Spleen (tissue), 11 donors: ENCODE data around the gene OXCT2. TPM values are rescaled to one million over a fixed set of nuclear protein-coding genes. Genes with fewer than 3 reads are reported as not detected.
"Not testable (repeated sequence)": the region's sequence is repeated elsewhere in the genome, so short reads cannot be mapped to it uniquely, and the experiment has no call there.

ENCODE experiments used
- DNase-seq: peaks from one replicate; pipeline ENCODE4 v3.0.0-alpha.2; 2020
- H3K27ac ChIP-seq, 8 donors: fragments of 200-600 bp; sonication (generic) in 7 of 8; 1 replicate in 4 of 8; 2 replicates in 4 of 8; pipeline versions ENCODE4 v1.5.0 to v1.8.0; 2016 to 2021; ENCODE audit warnings: inconsistent platforms in 4 of 8, mild to moderate bottlenecking in 4 of 8, moderate library complexity in 1 of 8
- H3K27me3 ChIP-seq, 7 donors: fragments of 200-600 bp; sonication (generic) in 6 of 7; replicated peaks in 1 of 7; 1 replicate in 4 of 7; 2 replicates in 3 of 7; pipeline versions ENCODE4 v1.5.0 to v1.8.0; 2016 to 2021; ENCODE audit warnings: inconsistent platforms in 3 of 7, mild to moderate bottlenecking in 1 of 7
- H3K36me3 ChIP-seq, 6 donors: fragments of 200-600 bp; sonication (generic) in 5 of 6; 1 replicate in 4 of 6; 2 replicates in 2 of 6; pipeline versions ENCODE4 v1.5.0 to v1.8.0; 2016 to 2021; ENCODE audit warnings: inconsistent platforms in 2 of 6
- H3K4me1 ChIP-seq, 6 donors: fragments of 200-600 bp; sonication (generic) in 5 of 6; 1 replicate in 3 of 6; 2 replicates in 3 of 6; pipeline versions ENCODE4 v1.5.0 to v1.8.0; 2016 to 2021; ENCODE audit warnings: inconsistent platforms in 3 of 6
- H3K4me3 ChIP-seq, 8 donors: fragments of 200-600 bp; sonication (generic) in 7 of 8; 1 replicate in 4 of 8; 2 replicates in 4 of 8; pipeline versions ENCODE4 v1.5.0 to v1.8.0; 2016 to 2021; ENCODE audit warnings: inconsistent platforms in 4 of 8, mild to moderate bottlenecking in 4 of 8, moderate library complexity in 2 of 8
- H3K9me3 ChIP-seq, 8 donors: fragments of 200-600 bp; sonication (generic) in 7 of 8; 1 replicate in 4 of 8; 2 replicates in 4 of 8; pipeline versions ENCODE4 v1.5.0 to v1.8.0; 2016 to 2021; ENCODE audit warnings: inconsistent platforms in 4 of 8
- CTCF ChIP-seq, 11 experiments: fragments of 200-600 bp in 7 of 11; fragments of 450-650 bp in 4 of 11; sonication (generic) in 4 of 11; IDR thresholded peaks in 8 of 11; conservative IDR thresholded peaks in 3 of 11; 1 replicate in 7 of 11; 2 replicates in 4 of 11; pipeline versions ENCODE4 v1.4.0 to v1.8.0; 2016 to 2021; ENCODE audit warnings: antibody characterized with exemption in 11 of 11, inconsistent platforms in 4 of 11, mild to moderate bottlenecking in 1 of 11
- POLR2A ChIP-seq, 3 donors: fragments of 450-650 bp; IDR thresholded peaks; one replicate each; pipeline ENCODE4 v1.5.1; 2017; ENCODE audit warnings: antibody characterized with exemption in 3 of 3, mild to moderate bottlenecking in 1 of 3
- POLR2AphosphoS5 ChIP-seq, 3 donors: sonication (generic); formaldehyde crosslinking; IDR thresholded peaks; one replicate each; pipeline ENCODE4 v1.5.1; 2017; ENCODE audit warnings: antibody characterized with exemption in 3 of 3
- WGBS, 5 donors: extraction: QIAGEN DNeasy Blood & Tissue Kit in 3 of 5; methylation state at CpG; one replicate each; pipeline versions ENCODE4 v1.1.5 to v1.1.7; 2013 to 2018; 5-methylcytosine and 5-hydroxymethylcytosine counted together
- intact Hi-C: fragments of 100-400 bp; cut with DNase I; formaldehyde crosslinking; loops from one replicate; pipeline ENCODE4 v1.15.0; 2023; ENCODE audit warnings: low total_unique reads
- polyA plus RNA-seq, 3 donors: library from polyadenylated mRNA; stranded (reverse); fragments of 200-250 nt; gene quantifications; one replicate each; pipeline ENCODE4 v1.2.1, GENCODE V29; 2013
- total RNA-seq, 7 donors: library from RNA; depleted of rRNA in 3 of 7; stranded (reverse); fragments of >200 nt in 3 of 7; fragmentation: NEBNext Ultra II Directional in 4 of 7; extraction: Animal tissue kit (Norgen Biotek cat#: 25700) in 4 of 7; gene quantifications; one replicate each; pipeline versions ENCODE4 v1.1.0 to v1.2.1, GENCODE V29; 2016 to 2021
- donor health status: healthy with polysubstance abuse.
- donor health status: DM: no; HTN: no; CAD: no; lungs with moderate emphysema.
- donor health status: DM: no; HTN: no; CAD: no.
- donor health status: Bipolar disorder and iron deficiency.
- donor health status: healthy.
- donor health status: DM: no; HTN: no; CAD: no.
- donor health status: DM: yes; HTN: yes; CAD: no.

OXCT2 gene
- total and polyA plus RNA-seq, 10 donors, result 0.35 to 3.8 (median 1.2) TPM

GRCh38 chr1:39802496-39803260 is 31.5 kb upstream of the OXCT2 start:
- Histone ChIP-seq H3K4me1 (peaks cover 0 to 26% (median 9%) of the 10 kb centered on the region in 6 donors), H3K9me3 (peaks cover 0 to 20% (median 15%) of the 10 kb centered on the region in 8 donors), H3K27me3 (no peaks in the 10 kb centered on the region), H3K36me3 (peaks cover 0 to 11% (median 0%) of the 10 kb centered on the region in 6 donors), H3K27ac (no peak overlapping the region), H3K4me3 (no peak overlapping the region)
- intact Hi-C loops, result no loop called here
- 73 to 91% (median 78%) methylated on average over 14 of the region's 14 CpGs for WGBS, 5 donors
- DNase-seq, result no peak
- TF ChIP-seq POLR2A (IDR thresholded peaks at IDR 0.05) (no peak), POLR2AphosphoS5 (IDR thresholded peaks at IDR 0.05) (no peak), CTCF (IDR thresholded peaks at IDR 0.05 in 8 of 11, conservative IDR thresholded peaks at IDR 0.05 in 3 of 11) (no peak)

GRCh38 chr1:39800471-39800835 is 29.3 kb upstream of the OXCT2 start:
- DNase-seq, result no peak
- H3K4me3 ChIP-seq, result no peak overlapping the region
- H3K9me3 ChIP-seq, result peaks cover 0 to 7% (median 5%) of the 10 kb centered on the region in 8 donors
- no peak for TF ChIP-seq POLR2A (IDR thresholded peaks at IDR 0.05)
- H3K27ac ChIP-seq, result no peak overlapping the region
- no peaks in the 10 kb centered on the region for H3K27me3 ChIP-seq
- intact Hi-C loops, result no loop called here
- 42 to 79% (median 71%) methylated on average over 3 of the region's 3 CpGs for WGBS, 5 donors
- H3K4me1 ChIP-seq, result peaks cover 0 to 26% (median 9%) of the 10 kb centered on the region in 6 donors
- peaks cover 0 to 3% (median 0%) of the 10 kb centered on the region in 6 donors for H3K36me3 ChIP-seq

DNA sequence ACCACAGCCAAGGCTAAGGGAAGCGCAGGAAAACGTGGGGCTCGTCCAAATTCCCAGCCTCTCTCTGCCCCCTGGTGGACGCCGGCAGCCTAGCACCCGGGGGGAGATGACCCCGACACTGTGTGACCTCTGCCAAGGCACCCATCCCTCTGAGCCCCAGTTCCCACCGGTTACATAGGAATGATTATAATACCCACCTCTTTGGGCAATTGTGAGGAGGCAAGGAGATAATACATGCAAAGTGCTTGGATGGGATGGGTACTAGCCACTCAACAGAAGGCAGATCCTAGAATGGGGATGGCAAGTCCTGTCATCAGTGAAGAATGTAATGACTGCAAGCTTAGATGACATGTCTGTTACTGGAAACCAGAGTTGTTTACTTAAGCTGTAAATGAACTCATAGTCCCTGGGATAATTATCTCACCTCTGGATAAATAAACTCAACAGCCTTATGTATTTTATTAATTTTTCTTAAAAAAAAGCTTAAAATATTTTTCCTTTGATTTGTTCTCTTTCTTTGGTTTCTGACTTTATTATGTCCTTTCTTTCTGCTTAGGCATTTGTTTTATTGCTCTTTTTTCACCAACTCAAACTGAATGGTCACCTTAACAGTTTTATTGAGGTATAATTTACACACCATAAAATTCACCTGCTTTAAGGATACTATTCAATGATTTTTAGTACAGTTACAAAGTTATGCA is 28.8 kb upstream of the OXCT2 start:
- intact Hi-C loops, result no loop called here
- H3K9me3 ChIP-seq, result peaks cover 0 to 2% (median under 1%) of the 10 kb centered on the region in 8 donors
- H3K4me1 ChIP-seq, result peaks cover 0 to 26% (median 9%) of the 10 kb centered on the region in 6 donors
- WGBS, 5 donors, result 2 to 8% (median 4%) methylated on average over 8 of the region's 8 CpGs
- no peaks in the 10 kb centered on the region for H3K27me3 ChIP-seq
- TF ChIP-seq POLR2A (IDR thresholded peaks at IDR 0.05), result no peak
- peak; percentile 62 to 94 (median 87) for TF ChIP-seq CTCF (IDR thresholded peaks at IDR 0.05 in 8 of 11, conservative IDR thresholded peaks at IDR 0.05 in 3 of 11)
- peak overlapping the region in 5 of 8 donors; percentile 62 to 89 (median 78) for H3K27ac ChIP-seq
- DNase-seq, result peak; percentile 91
- H3K4me3 ChIP-seq, result peak overlapping the region in 7 of 8 donors; percentile 10 to 62 (median 19)
- H3K36me3 ChIP-seq, result no peaks in the 10 kb centered on the region

DNA sequence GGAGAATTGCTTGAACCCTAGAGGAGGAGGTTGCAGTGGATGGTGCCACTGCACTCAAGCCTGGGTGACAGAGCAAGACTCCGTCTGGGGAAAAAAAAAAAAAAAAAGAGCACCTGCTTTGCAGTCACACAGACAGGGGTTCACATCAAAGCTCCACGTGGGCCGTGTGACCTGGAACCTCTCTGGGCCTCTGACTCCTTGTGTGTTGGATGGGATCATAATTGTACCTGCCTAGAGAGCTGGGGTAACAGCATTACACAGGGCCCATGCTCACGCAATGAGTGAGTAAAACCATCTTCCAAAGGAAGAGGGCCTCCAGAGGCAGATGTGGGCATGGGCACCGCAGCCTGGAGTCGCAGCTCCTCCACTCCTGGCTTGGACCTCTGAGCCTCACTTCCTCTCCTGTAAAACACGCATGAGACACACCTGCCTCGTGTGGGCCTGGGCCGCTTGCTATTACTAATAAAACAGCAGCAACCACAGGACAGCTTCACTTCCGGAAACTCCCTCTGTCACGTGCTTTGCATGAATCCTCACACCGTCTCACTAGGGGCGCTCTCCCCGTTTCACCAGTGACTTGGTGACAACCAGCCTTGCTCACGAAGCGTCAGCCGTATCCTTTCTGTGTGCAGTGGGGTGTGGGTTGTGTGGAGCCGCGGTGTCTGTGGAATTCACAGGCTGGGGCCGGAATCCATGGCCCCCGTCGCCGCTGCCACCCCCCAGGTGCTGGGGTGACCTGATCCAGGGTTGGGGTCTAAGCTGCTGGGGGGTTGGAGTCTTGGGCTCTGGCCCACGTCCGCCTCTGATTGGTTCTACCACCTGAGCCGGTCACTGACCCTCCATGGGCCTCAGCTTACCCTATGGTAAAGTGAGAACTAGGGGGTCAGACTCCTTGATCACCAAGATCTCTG is 28.0 kb upstream of the OXCT2 start:
- peak; percentile 95 for DNase-seq
- 28 to 40% (median 35%) methylated on average over 15 to 22 of the region's 26 CpGs for WGBS, 5 donors
- peak overlapping the region in 7 of 8 donors; percentile 11 to 89 (median 70) for H3K27ac ChIP-seq
- peak; percentile 58 to 79 (median 74) for TF ChIP-seq POLR2AphosphoS5 (IDR thresholded peaks at IDR 0.05)
- TF ChIP-seq CTCF (IDR thresholded peaks at IDR 0.05 in 8 of 11, conservative IDR thresholded peaks at IDR 0.05 in 3 of 11), result peak in 3 of 11 experiments; percentile 7 to 60 (median 51)
- H3K36me3 ChIP-seq, H3K9me3 ChIP-seq, H3K27me3 ChIP-seq, intact Hi-C loops: not testable (repeated sequence)
- H3K4me1 ChIP-seq, result peaks cover 0 to 26% (median 9%) of the 10 kb centered on the region in 6 donors
- H3K4me3 ChIP-seq, result peak overlapping the region in 7 of 8 donors; percentile 10 to 62 (median 19)
